HG02885 (cell line): ENCODE data around the gene ZNF236.

Source experiments
- ATAC-seq: cut with Tn5 transposase; IDR thresholded peaks from one replicate; pipeline ENCODE4 v1.9.1; 2021; ENCODE audit warnings: mild to moderate bottlenecking; ENCODE audit not compliant: unreplicated experiment, poor library complexity

The ZNF236 gene

GRCh38 chr18:76999077-76999476 lies 176.7 kb downstream of the ZNF236 start:
- ATAC-seq: no peak

GRCh38 chr18:77000527-77000926 lies 178.2 kb downstream of the ZNF236 start:
- no peak for ATAC-seq

- no peak for ATAC-seq
These were observed 178.7 kb downstream of the ZNF236 start for GRCh38 chr18:77001041-77001440.

GRCh38 chr18:77001979-77002378 lies 179.6 kb downstream of the ZNF236 start:
- ATAC-seq: no peak

- ATAC-seq: no peak
These were observed 180.1 kb downstream of the ZNF236 start for GRCh38 chr18:77002496-77002895.

GRCh38 chr18:77003316-77003715 lies 181.0 kb downstream of the ZNF236 start:
- ATAC-seq: no peak

GRCh38 chr18:77004555-77005380 lies 182.4 kb downstream of the ZNF236 start:
- ATAC-seq: no peak

GRCh38 chr18:77005651-77006195 lies 183.4 kb downstream of the ZNF236 start:
- no peak for ATAC-seq

- ATAC-seq: no peak
These were observed 184.2 kb downstream of the ZNF236 start for GRCh38 chr18:77006305-77007175.

GRCh38 chr18:77007251-77007650 lies 184.9 kb downstream of the ZNF236 start:
- no peak for ATAC-seq

GRCh38 chr18:77008006-77008405 lies 185.6 kb downstream of the ZNF236 start:
- ATAC-seq: no peak

GRCh38 chr18:77008576-77009315 lies 186.4 kb downstream of the ZNF236 start:
- no peak for ATAC-seq

GRCh38 chr18:77009675-77010074 lies 187.3 kb downstream of the ZNF236 start:
- ATAC-seq: no peak

- ATAC-seq: no peak
These were observed 189.8 kb downstream of the ZNF236 start for GRCh38 chr18:77012120-77012519.

GRCh38 chr18:77012806-77013541 lies 190.6 kb downstream of the ZNF236 start:
- ATAC-seq: no peak

GRCh38 chr18:77013811-77014521 lies 191.6 kb downstream of the ZNF236 start:
- no peak for ATAC-seq

GRCh38 chr18:77014538-77014937 lies 192.2 kb downstream of the ZNF236 start:
- no peak for ATAC-seq

- ATAC-seq: no peak
These were observed 192.8 kb downstream of the ZNF236 start for GRCh38 chr18:77015169-77015568.
